Breast epithelium (tissue), 4 donors: ENCODE data around the gene MYO1E. TPM values are rescaled to one million over a fixed set of nuclear protein-coding genes. Genes with fewer than 3 reads are reported as not detected.

Experiments
- DNase-seq, 2 donors: peaks; one replicate each; pipeline ENCODE4 v3.0.0-alpha.2; 2019; ENCODE audit warnings: low spot score in 2 of 2
- H3K27ac ChIP-seq, 2 donors: fragments of 200-600 bp; sonication (generic) in 1 of 2; one replicate each; pipeline ENCODE4 v1.5.1; 2016 to 2019; ENCODE audit warnings: mild to moderate bottlenecking in 1 of 2
- H3K27me3 ChIP-seq, 2 donors: fragments of 200-600 bp; sonication (generic) in 1 of 2; one replicate each; pipeline versions ENCODE4 v1.5.1 to v1.6.0; 2017 to 2019; ENCODE audit warnings: control low read depth in 1 of 2, mild to moderate bottlenecking in 1 of 2
- H3K36me3 ChIP-seq: fragments of 200-600 bp; one replicate; pipeline ENCODE4 v1.5.1; 2019
- H3K4me1 ChIP-seq, 2 donors: fragments of 200-600 bp; sonication (generic); one replicate each; pipeline ENCODE4 v1.5.1; 2016 to 2019; ENCODE audit warnings: control low read depth in 1 of 2
- H3K4me3 ChIP-seq, 3 donors: fragments of 200-600 bp; sonication (generic); 1 replicate in 2 of 3; 2 replicates in 1 of 3; pipeline ENCODE4 v1.5.1; 2016 to 2019; ENCODE audit warnings: mild to moderate bottlenecking in 3 of 3, moderate library complexity in 2 of 3
- H3K9me3 ChIP-seq, 2 donors: fragments of 200-600 bp; sonication (generic) in 1 of 2; one replicate each; pipeline ENCODE4 v1.5.1; 2016 to 2019; ENCODE audit warnings: control low read depth in 1 of 2
- POLR2A ChIP-seq: fragments of 450-650 bp; IDR thresholded peaks from one replicate; pipeline ENCODE4 v1.6.1; 2016; ENCODE audit warnings: antibody characterized with exemption, mild to moderate bottlenecking, moderate library complexity
- POLR2AphosphoS5 ChIP-seq, 3 donors: sonication (generic); formaldehyde crosslinking; IDR thresholded peaks; one replicate each; pipeline ENCODE4 v1.6.1; 2017; ENCODE audit warnings: antibody characterized with exemption in 3 of 3
- intact Hi-C: fragments of 100-400 bp; cut with DNase I; formaldehyde crosslinking; loops from one replicate; pipeline ENCODE4 v1.15.1; 2023; ENCODE audit warnings: low total_unique reads
- total RNA-seq, 3 donors: library from RNA; depleted of rRNA; stranded (reverse); fragments of >200 nt; gene quantifications; one replicate each; pipeline ENCODE4 v1.1.0, GENCODE V29; 2016
- TF ChIP-seq, protein P1 (sequence below), 3 donors: fragments of 450-650 bp; IDR thresholded peaks; one replicate each; pipeline ENCODE4 v1.5.1; 2016 to 2017; ENCODE audit warnings: antibody characterized with exemption in 3 of 3, mild to moderate bottlenecking in 3 of 3, moderate library complexity in 3 of 3

The MYO1E gene
- total RNA-seq, 3 donors from 2014 or later, result 51.5 to 76.1 (median 68.6) TPM

- Histone ChIP-seq H3K4me3 (no peak overlapping the region), H3K36me3 (no peaks in the 10 kb centered on the region), H3K27ac (no peak overlapping the region), H3K27me3 (no peaks in the 10 kb centered on the region), H3K4me1 (no peaks in the 10 kb centered on the region), H3K9me3 (no peaks in the 10 kb centered on the region)
- no peak for TF ChIP-seq POLR2A
- TF ChIP-seq, protein P1, sequence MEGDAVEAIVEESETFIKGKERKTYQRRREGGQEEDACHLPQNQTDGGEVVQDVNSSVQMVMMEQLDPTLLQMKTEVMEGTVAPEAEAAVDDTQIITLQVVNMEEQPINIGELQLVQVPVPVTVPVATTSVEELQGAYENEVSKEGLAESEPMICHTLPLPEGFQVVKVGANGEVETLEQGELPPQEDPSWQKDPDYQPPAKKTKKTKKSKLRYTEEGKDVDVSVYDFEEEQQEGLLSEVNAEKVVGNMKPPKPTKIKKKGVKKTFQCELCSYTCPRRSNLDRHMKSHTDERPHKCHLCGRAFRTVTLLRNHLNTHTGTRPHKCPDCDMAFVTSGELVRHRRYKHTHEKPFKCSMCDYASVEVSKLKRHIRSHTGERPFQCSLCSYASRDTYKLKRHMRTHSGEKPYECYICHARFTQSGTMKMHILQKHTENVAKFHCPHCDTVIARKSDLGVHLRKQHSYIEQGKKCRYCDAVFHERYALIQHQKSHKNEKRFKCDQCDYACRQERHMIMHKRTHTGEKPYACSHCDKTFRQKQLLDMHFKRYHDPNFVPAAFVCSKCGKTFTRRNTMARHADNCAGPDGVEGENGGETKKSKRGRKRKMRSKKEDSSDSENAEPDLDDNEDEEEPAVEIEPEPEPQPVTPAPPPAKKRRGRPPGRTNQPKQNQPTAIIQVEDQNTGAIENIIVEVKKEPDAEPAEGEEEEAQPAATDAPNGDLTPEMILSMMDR (IDR thresholded peaks at IDR 0.05), result no peak
- TF ChIP-seq POLR2AphosphoS5 (IDR thresholded peaks at IDR 0.05), result no peak
- no peak for DNase-seq
- intact Hi-C loops, result no loop called here
These were observed 12.5 kb upstream of the MYO1E start for GRCh38 chr15:59385171-59385570.

DNA sequence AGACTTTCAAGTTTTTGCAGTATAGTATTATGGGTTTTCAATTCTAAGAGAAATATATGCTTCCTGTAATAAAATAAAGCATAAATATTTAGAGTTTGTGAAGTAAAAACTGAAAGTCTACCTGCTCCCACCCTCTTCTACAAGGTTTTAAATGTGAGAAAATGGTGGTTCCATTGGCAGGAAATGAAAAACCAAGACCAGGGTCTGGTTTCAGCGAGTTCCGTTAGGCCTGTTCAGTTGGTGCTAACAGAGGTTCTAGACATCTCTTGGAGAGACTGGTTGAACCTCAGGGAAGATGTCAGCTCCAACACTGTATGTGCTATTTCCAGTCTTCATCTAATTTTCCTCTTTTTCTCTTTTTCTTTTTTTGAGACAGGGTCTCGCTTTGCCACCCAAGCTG lies 11.8 kb upstream of the MYO1E start:
- DNase-seq, result no peak
- TF ChIP-seq POLR2AphosphoS5 (IDR thresholded peaks at IDR 0.05), result no peak
- Histone ChIP-seq H3K27me3 (no peaks in the 10 kb centered on the region), H3K27ac (no peak overlapping the region), H3K9me3 (no peaks in the 10 kb centered on the region), H3K4me3 (no peak overlapping the region), H3K36me3 (no peaks in the 10 kb centered on the region), H3K4me1 (no peaks in the 10 kb centered on the region)
- intact Hi-C loops, result no loop called here

GRCh38 chr15:59380902-59381610 lies 8.4 kb upstream of the MYO1E start:
- intact Hi-C loops, result no loop called here
- H3K36me3 ChIP-seq, result no peaks in the 10 kb centered on the region

GRCh38 chr15:59379531-59379930 lies 6.9 kb upstream of the MYO1E start:
- Histone ChIP-seq H3K27me3 (no peaks in the 10 kb centered on the region), H3K4me3 (no peak overlapping the region), H3K27ac (no peak overlapping the region), H3K4me1 (no peaks in the 10 kb centered on the region), H3K9me3 (no peaks in the 10 kb centered on the region), H3K36me3 (no peaks in the 10 kb centered on the region)
- intact Hi-C loops, result no loop called here
- TF ChIP-seq, protein P1 (IDR thresholded peaks at IDR 0.05), result no peak
- TF ChIP-seq POLR2A (no peak), POLR2AphosphoS5 (IDR thresholded peaks at IDR 0.05) (no peak)
- no peak for DNase-seq

More at GRCh38 chr15:59380902-59381610, 8.4 kb upstream of the MYO1E start:
- Histone ChIP-seq H3K4me1 (no peaks in the 10 kb centered on the region), H3K27ac (no peak overlapping the region), H3K27me3 (no peaks in the 10 kb centered on the region), H3K4me3 (no peak overlapping the region), H3K9me3 (no peaks in the 10 kb centered on the region)
- TF ChIP-seq, protein P1 (IDR thresholded peaks at IDR 0.05), result no peak
- TF ChIP-seq POLR2A, result no peak
- TF ChIP-seq POLR2AphosphoS5 (IDR thresholded peaks at IDR 0.05), result no peak
- DNase-seq, result no peak

- H3K4me1 ChIP-seq, result no peaks in the 10 kb centered on the region
- DNase-seq, result no peak
- H3K36me3 ChIP-seq, result no peaks in the 10 kb centered on the region
- no peak overlapping the region for H3K27ac ChIP-seq
- no peaks in the 10 kb centered on the region for H3K27me3 ChIP-seq
- TF ChIP-seq POLR2AphosphoS5 (IDR thresholded peaks at IDR 0.05) (no peak), POLR2A (no peak)
- TF ChIP-seq, protein P1 (IDR thresholded peaks at IDR 0.05), result no peak
- no peak overlapping the region for H3K4me3 ChIP-seq
- intact Hi-C loops, result no loop called here
- H3K9me3 ChIP-seq, result no peaks in the 10 kb centered on the region
These were observed 6.2 kb upstream of the MYO1E start for GRCh38 chr15:59378855-59379254.
